Measurements from ENCODE around the gene KRTAP5-5. TPM values are rescaled to one million over a fixed set of nuclear protein-coding genes. Genes with fewer than 3 reads are reported as not detected.

Gene KRTAP5-5
- total and polyA plus RNA-seq, 10 donors = not detected

- no peak for TF ChIP-seq POLR2A (IDR thresholded peaks at IDR 0.05)
- WGBS, 5 donors = 78 to 89% (median 81%) methylated on average over 9 to 13 of the region's 13 CpGs
- H3K27ac ChIP-seq = no peak overlapping the region
- no peaks in the 10 kb centered on the region for H3K9me3 ChIP-seq
- intact Hi-C loops (cut with DNase I; ENCODE audit: low total_unique reads) = no loop called here
- H3K36me3 ChIP-seq = no peaks in the 10 kb centered on the region
- no peak overlapping the region for H3K4me3 ChIP-seq
- peaks cover 0 to 18% (median 9%) of the 10 kb centered on the region in 6 donors for H3K4me1 ChIP-seq
- no peak for DNase-seq
- peaks cover 0 to 74% (median 15%) of the 10 kb centered on the region in 7 donors for H3K27me3 ChIP-seq (replicated peaks in 1 of 7)
These were observed 1.5 kb downstream of the KRTAP5-5 start for GRCh38 chr11:1631066-1631568.

GRCh38 chr11:1632053-1632714, 2.6 kb downstream of the KRTAP5-5 start:
- DNase-seq = no peak
- peaks cover 0 to 18% (median 9%) of the 10 kb centered on the region in 6 donors for H3K4me1 ChIP-seq
- 29 to 59% (median 51%) methylated on average over 5 to 11 of the region's 11 CpGs for WGBS, 5 donors
- H3K36me3 ChIP-seq = no peaks in the 10 kb centered on the region
- intact Hi-C loops (cut with DNase I; ENCODE audit: low total_unique reads) = no loop called here
- TF ChIP-seq CTCF (IDR thresholded peaks at IDR 0.05 in 8 of 11, conservative IDR thresholded peaks at IDR 0.05 in 3 of 11) (no peak), POLR2A (IDR thresholded peaks at IDR 0.05) (no peak), POLR2AphosphoS5 (IDR thresholded peaks at IDR 0.05) (no peak)
- no peak overlapping the region for H3K27ac ChIP-seq
- no peak overlapping the region for H3K4me3 ChIP-seq
- no peaks in the 10 kb centered on the region for H3K9me3 ChIP-seq
- peaks cover 0 to 84% (median 15%) of the 10 kb centered on the region in 7 donors for H3K27me3 ChIP-seq (replicated peaks in 1 of 7)

GRCh38 chr11:1633864-1634263, 4.3 kb downstream of the KRTAP5-5 start:
- Histone ChIP-seq H3K4me1 (peaks cover 0 to 14% (median 6%) of the 10 kb centered on the region in 6 donors), H3K36me3 (no peaks in the 10 kb centered on the region), H3K9me3 (no peaks in the 10 kb centered on the region), H3K27me3 (replicated peaks in 1 of 7) (peaks cover 0 to 78% (median 11%) of the 10 kb centered on the region in 7 donors), H3K27ac (no peak overlapping the region), H3K4me3 (no peak overlapping the region)
- WGBS, 5 donors = 84 to 92% (median 88%) methylated on average over 10 of the region's 10 CpGs
- TF ChIP-seq POLR2A (IDR thresholded peaks at IDR 0.05) (no peak), POLR2AphosphoS5 (IDR thresholded peaks at IDR 0.05) (no peak), CTCF (IDR thresholded peaks at IDR 0.05 in 8 of 11, conservative IDR thresholded peaks at IDR 0.05 in 3 of 11) (no peak)
- DNase-seq = no peak
- intact Hi-C loops (cut with DNase I; ENCODE audit: low total_unique reads) = no loop called here

- H3K36me3 ChIP-seq = no peaks in the 10 kb centered on the region
- H3K27me3 ChIP-seq (replicated peaks in 1 of 7) = peaks cover 0 to 80% (median 17%) of the 10 kb centered on the region in 7 donors
- no peak overlapping the region for H3K4me3 ChIP-seq
- no peak for TF ChIP-seq POLR2AphosphoS5 (IDR thresholded peaks at IDR 0.05)
- TF ChIP-seq CTCF (IDR thresholded peaks at IDR 0.05 in 8 of 11, conservative IDR thresholded peaks at IDR 0.05 in 3 of 11) = no peak
- no peak for TF ChIP-seq POLR2A (IDR thresholded peaks at IDR 0.05)
- no peak overlapping the region for H3K27ac ChIP-seq
- peak; percentile 21 for DNase-seq
- peaks cover 0 to 20% (median 0%) of the 10 kb centered on the region in 6 donors for H3K4me1 ChIP-seq
- no peaks in the 10 kb centered on the region for H3K9me3 ChIP-seq
- intact Hi-C loops (cut with DNase I; ENCODE audit: low total_unique reads) = no loop called here
- WGBS, 5 donors = 84 to 94% (median 88%) methylated on average over 19 of the region's 19 CpGs
These were observed 6.8 kb downstream of the KRTAP5-5 start for GRCh38 chr11:1636291-1636950.
